CD4-positive, alpha-beta T cell treated with Interleukin-17A for 4 hours (primary cell): ENCODE results near the gene OR2L2.
"Not testable (repeated sequence)": the region's sequence is repeated elsewhere in the genome, so short reads cannot be mapped to it uniquely, and the experiment has no call there.

Source experiments
- DNase-seq: peaks from one replicate; pipeline ENCODE4 v3.0.0-alpha.2; 2020; ENCODE audit warnings: mixed read lengths

Gene OR2L2, protein sequence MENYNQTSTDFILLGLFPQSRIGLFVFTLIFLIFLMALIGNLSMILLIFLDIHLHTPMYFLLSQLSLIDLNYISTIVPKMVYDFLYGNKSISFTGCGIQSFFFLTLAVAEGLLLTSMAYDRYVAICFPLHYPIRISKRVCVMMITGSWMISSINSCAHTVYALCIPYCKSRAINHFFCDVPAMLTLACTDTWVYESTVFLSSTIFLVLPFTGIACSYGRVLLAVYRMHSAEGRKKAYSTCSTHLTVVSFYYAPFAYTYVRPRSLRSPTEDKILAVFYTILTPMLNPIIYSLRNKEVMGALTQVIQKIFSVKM

DNA sequence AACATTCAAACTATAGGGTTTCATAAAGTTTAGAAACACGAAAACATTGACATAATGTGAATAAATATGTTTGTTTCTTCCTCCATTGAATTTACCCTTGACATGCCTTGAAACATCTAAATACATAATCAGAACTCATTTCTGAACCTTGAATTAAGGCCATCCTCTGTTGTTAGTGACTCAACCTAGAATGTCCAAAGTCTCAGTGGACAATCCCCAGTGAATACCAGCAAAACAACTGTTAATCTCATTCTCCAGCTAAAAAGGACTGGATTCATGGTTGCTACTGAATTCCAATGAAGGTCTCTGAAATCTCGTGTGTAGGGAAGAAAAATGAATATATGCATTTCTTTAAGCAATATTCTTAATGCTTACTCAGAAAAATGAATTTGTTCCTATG lies at the start of gene OR2L2:
OR2L2 (plus strand) TSS at position 301 of the 400 bp plus-strand sequence. CDS start 8,198 bp downstream, outside the sequence.
- no peak for DNase-seq

DNA sequence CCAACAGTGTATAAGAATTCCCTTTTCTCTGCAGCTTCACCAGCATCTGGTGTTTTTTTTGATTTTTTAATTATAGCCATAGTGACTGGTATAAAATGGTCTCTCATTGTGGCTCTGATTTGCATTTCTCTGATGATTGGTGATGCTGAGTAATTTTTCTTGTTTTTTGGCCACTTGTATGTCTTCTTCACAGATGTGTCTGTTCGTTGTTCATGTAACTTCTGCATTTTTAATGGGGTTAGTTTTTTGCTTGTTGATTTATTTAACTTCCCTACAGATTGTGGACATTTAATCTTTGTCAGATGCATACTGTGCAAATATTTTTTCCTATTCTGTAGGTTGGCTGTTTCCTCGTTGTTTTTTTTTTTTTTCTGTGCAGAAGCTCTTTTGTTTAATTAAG lies 36.9 kb upstream of the OR2L2 start:
- DNase-seq: no peak

DNA sequence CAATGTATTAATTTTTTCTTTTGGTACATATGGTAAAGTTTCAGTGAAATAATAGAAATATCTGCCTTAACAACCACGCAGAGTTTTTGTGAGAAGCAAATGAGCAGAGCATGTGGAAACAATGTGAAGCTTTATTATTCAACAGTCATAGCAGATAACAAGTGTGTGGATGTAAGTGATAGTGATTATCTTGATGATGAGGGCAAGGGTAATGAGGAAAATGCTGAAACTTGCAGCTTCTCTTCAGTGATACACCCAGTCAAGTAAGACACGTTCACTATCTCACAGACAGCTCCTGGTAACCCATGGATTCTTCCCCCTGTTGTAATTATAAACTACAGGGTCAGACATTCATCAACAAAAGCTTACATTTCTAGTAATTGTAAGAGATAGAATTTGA lies 31.1 kb upstream of the OR2L2 start:
- DNase-seq: no peak

DNA sequence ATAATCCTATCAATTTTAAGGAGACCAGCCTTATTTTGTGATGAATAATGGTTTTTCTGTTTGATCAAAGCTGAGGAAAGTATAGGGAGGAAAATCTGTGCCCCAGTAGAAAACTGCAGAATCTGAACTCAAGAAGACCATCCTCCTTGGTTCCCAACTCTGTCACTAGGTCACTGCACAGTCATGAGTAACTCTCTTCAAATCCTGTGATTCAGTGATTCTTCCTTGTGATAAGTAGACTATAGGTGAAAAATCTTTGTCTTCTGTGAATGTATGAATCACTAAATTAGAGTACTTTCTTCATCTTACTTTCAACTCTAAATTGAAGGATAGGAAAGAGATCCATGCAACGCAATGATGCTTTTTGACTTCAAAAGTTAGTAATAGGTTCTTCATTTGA lies 29.7 kb upstream of the OR2L2 start:
- no peak for DNase-seq

DNA sequence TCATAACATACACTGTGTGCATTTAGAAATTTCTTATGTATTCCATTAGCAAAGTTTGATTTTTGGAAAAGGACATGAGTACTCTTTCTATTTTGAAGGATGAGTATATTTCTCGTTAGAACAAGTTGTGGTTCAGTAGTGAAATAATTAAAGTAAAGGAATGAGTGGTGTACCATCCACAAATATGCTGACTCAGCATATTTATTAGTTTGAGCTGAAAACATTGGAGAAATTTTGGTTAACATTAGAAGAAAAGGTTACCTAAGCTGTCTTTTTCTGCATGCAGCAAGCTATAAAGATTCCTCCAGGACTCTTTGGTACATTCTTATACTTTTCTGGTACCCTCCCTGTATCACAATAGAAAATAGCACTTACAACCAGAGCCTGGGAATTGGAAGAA lies 22.1 kb upstream of the OR2L2 start:
- DNase-seq: no peak

DNA sequence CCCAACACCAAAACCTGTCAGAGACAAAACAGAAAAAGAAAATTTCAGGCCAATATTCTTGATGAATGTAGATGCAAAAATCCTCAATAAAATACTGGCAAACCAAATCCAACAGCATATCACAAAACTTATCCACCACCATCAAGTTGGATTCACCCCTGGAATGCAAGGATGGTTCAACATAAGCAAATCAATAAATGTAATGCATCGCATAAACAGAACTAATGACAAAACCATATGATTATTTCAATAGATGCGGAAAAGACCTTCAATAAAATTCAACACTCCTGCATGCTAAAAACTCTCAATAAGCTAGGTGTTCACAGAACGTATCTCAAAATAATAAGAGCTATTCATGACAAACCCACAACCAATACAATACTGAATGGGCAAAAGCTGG lies 20.2 kb upstream of the OR2L2 start:
- no peak for DNase-seq

DNA sequence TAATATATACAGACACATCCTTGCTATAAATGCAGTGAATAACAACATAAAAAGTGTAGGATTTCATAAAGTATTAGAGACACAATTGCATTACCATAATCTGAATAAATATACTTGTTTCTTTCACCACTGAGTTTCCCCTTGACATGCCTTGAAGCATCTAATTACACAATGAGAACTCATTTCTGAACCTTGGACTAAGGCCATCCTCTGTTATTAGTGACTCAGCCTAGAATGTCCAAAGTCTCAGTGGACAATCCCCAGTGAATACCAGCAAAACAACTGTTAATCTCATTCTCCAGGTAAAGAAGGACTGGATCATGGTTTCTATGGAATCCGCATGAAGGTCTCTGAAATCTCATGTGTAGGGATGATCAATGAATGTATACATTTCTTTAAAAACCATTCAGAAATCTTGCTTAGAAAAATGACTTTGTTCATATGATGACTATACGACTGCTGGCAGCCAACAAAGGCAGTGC lies 16.6 kb upstream of the OR2L2 start, which contains the start of gene OR2L5:
OR2L5 (plus strand) TSS at position 432 of the 482 bp plus-strand sequence. CDS start 8,288 bp downstream, outside the sequence.
- no peak for DNase-seq

DNA sequence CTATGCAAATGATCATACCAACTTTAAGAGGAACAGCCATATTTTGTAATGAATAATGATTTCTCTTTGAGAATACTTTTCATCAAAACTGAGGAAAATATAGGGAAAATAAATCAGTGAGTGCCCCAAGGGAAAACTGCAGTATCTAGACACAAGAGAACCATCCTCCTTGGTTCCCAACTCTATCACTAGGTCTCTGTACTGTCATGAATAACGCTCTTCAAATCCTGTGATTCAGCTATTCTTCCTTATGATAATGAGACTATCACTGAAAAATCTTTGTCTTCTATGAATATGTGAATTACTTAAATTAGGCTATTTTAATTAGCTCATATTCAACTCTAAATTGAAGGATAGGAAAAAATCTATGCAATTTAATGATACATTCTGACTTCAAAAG lies 14.1 kb upstream of the OR2L2 start:
- no peak for DNase-seq

DNA sequence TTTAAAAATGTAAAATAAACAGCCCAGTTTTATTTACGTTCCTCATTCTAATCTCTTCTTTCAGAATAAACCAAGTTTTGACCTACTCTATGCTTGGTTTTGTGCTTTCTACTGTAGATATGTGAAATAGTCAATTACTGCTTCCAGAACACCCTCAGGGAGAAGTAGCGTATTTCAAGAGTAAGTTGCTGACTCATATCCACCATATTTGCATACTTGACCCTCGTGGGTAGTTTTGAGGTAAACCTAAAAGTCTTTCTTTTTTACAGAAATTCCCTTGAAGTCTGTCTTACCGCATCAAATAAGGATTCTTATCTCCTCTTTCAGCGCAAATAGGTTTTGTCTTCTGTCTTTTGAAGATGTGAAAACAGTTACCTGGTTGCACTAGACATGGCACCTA lies 15.3 kb downstream of the OR2L2 start:
- DNase-seq: no peak

DNA sequence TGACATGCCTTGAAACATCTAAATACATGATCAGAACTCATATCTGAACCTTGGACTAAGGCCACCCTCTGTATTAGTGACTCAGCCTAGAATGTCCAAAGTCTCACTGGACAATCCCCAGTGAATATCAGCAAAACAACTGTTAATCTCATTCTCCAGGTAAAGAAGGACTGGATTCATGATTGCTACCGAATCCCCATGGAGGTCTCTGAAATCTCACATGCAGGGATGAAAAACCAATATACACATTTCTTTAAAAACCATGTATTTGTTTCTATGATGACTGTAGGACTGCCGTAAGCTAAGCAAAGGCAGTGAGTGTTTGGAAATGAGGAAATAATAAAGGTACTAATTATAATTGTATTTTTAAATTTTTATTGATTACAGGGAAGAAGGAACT lies 16.7 kb downstream of the OR2L2 start, which contains the start of gene OR2L3:
OR2L3 (plus strand) TSS at position 301 of the 400 bp plus-strand sequence. CDS start 13,846 bp downstream, outside the sequence.
- no peak for DNase-seq

DNA sequence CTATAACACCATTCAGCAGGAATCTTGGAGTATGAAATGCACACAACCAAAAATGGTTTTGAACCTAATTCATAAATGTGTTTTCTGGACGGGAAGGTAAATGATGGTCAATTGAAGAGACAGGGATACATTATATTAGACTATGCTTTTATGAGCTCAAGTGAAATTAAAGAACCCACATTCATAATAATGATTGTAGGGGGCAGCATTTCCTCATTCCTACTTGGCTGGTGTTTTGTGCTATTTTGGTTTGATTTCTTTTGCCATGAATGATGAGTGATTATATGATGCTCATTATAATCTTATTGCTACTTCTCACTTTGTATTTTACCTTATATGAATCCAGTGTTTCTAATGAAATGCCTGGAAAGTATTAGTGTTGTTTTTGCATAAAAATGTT lies 17.1 kb downstream of the OR2L2 start:
- no peak for DNase-seq

DNA sequence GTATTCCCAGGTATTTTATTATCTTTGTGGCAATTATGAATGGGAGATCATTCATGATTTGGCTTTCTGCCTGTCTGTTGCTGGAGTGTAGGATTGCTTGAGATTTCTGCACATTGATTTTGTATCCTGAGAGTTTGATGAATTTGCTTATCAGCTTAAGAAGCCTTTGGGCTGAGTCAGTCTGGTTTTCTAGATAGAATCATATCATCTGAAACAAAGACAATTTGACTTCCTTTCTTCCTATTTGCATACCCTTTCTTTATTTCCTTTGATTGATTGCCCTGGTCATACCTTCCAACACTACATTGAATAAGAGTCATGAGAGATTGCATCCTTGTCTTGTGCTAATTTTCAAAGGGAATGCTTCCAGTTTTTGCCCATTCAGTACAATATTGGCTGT lies 24.8 kb downstream of the OR2L2 start:
- DNase-seq: no peak

DNA sequence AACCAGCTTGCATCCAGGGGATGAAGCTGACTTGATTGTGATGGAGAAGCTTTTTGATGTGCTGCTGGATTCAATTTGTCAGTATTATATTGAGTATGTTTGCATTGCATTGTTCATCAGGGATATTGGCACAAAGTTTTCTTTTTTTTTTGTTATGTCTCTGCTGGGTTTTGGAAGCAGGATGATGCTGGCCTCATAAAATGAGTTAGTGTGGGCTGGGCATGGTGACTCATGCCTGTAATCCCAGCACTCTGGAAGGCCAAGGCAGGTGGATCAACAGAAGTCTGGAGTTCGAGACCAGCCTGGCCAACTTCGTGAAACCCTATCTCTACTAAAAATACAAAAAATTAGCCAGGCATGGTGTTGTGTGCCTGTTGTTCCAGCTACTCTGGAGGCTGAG lies 25.4 kb downstream of the OR2L2 start:
- DNase-seq: no peak

DNA sequence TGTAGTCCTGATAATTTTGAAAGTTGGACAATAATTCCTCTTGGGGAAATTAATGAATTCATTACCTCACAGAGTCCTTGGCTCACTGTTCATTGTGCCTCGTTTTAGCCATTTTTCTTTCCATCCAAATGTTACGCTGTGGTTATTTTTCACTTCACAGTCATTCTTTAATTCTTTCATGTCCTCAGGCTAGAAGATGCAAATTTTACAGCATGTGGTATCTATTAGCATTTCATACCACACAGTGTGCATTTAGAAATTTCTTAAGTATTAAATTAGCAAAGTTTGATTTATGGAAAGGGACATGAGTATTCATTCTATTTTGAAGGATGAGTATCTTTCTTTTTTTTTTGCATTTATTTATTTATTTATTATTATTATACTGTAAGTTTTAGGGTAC lies 35.2 kb downstream of the OR2L2 start:
- DNase-seq: no peak

DNA sequence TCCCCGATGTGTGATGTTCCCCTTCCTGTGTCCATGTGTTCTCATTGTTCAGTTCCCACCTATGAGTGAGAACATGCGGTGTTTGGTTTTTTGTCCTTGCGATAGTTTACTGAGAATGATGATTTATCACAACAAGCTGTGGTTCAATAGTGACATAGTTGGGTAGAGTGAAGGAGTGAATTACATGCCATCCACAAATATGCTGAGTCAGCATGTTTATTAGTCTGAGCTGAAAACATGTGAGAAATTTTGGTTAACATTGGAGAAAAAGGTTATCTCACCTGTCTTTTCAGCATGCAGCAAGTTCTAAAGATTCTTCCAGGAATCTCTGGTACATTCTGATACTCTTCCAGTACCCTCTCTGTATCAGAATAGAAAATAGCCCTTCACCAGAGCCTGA lies 35.7 kb downstream of the OR2L2 start:
- no peak for DNase-seq

DNA sequence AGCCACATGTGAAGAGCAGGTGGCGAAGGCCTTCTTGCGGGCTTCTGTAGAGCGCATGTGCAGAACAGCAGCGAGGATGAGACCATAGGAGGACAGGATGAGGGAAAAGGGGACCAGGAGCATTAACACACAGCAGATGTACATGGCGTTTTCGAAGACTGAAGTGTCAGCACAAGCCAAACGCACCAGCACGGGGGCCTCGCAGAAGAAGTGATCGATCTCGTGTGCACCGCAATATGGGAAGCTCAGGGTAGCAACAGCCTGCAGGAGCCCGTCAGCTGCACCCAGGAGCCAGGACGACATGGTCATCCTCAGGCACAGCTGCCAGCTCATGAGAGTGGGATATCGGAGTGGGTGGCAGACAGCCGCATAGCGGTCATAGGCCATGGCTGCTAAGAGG lies 54.0 kb downstream of the OR2L2 start:
- not testable (repeated sequence) for DNase-seq
